KMS-11 (cell line): ENCODE data around the gene PDE4A.

Experiments used
- H2AFZ ChIP-seq: fragments of 200-600 bp; sonication (generic); 2 replicates; pipeline ENCODE4 v1.6.1; 2016; ENCODE audit warnings: antibody characterized with exemption, mixed run types, low read depth
- H3K27ac ChIP-seq: fragments of 200-600 bp; sonication (generic); 2 replicates; pipeline ENCODE4 v1.6.1; 2016; ENCODE audit warnings: mild to moderate bottlenecking, mixed run types
- H3K27me3 ChIP-seq: fragments of 200-600 bp; sonication (generic); 2 replicates; pipeline ENCODE4 v1.6.1; 2017; ENCODE audit warnings: mild to moderate bottlenecking, low read depth, mixed run types, moderate library complexity; ENCODE audit not compliant: insufficient read depth
- H3K36me3 ChIP-seq: fragments of 200-600 bp; sonication (generic); 2 replicates; pipeline ENCODE4 v1.6.1; 2017; ENCODE audit warnings: mild to moderate bottlenecking, mixed run types; ENCODE audit not compliant: insufficient read depth
- H3K4me1 ChIP-seq: fragments of 200-600 bp; sonication (generic); 2 replicates; pipeline ENCODE4 v1.6.1; 2016; ENCODE audit warnings: mild to moderate bottlenecking, low read depth, mixed run types; ENCODE audit not compliant: poor library complexity, severe bottlenecking
- H3K4me2 ChIP-seq: fragments of 200-600 bp; sonication (generic); 2 replicates; pipeline ENCODE4 v1.7.0; 2016; ENCODE audit warnings: mild to moderate bottlenecking, mixed run types
- H3K4me3 ChIP-seq: fragments of 200-600 bp; sonication (generic); IDR thresholded peaks from 2 replicates; pipeline ENCODE4 v1.6.1; 2017; ENCODE audit warnings: low read depth, low read length, mixed read lengths; ENCODE audit not compliant: insufficient read depth
- H3K79me2 ChIP-seq: fragments of 200-600 bp; sonication (generic); 2 replicates; pipeline ENCODE4 v1.6.1; 2016; ENCODE audit warnings: low read depth, mixed run types; ENCODE audit not compliant: insufficient read depth
- H3K9ac ChIP-seq: fragments of 200-600 bp; sonication (generic); 2 replicates; pipeline ENCODE4 v1.6.1; 2016; ENCODE audit warnings: mild to moderate bottlenecking, mixed run types
- H4K20me1 ChIP-seq: fragments of 200-600 bp; sonication (generic); 2 replicates; pipeline ENCODE4 v1.6.1; 2016; ENCODE audit warnings: mild to moderate bottlenecking, mixed run types; ENCODE audit not compliant: insufficient read depth
- CTCF ChIP-seq: fragments of 200-600 bp; sonication (generic); conservative IDR thresholded peaks from 2 replicates; pipeline ENCODE4 v1.6.1; 2017; ENCODE audit warnings: low read depth, mild to moderate bottlenecking, antibody characterized with exemption, low read length, moderate library complexity, mixed read lengths

PDE4A gene

GRCh38 chr19:10393137-10393536, 27.2 kb upstream of the PDE4A start:
- Histone ChIP-seq H3K27ac (no peak overlapping the region), H2AFZ (no peak overlapping the region), H3K36me3 (no peaks in the 10 kb centered on the region; the same call in 1 of the 2 replicates), H3K4me2 (no peak overlapping the region), H4K20me1 (no peaks in the 10 kb centered on the region), H3K4me3 (no peak overlapping the region), H3K79me2 (peaks cover 6% of the 10 kb centered on the region; the same call in 1 of the 2 replicates), H3K4me1 (peaks cover 11% of the 10 kb centered on the region), H3K27me3 (no peaks in the 10 kb centered on the region), H3K9ac (no peak overlapping the region)
- no peak for TF ChIP-seq CTCF

- H3K4me1 ChIP-seq = no peaks in the 10 kb centered on the region
- H4K20me1 ChIP-seq = no peaks in the 10 kb centered on the region
- no peaks in the 10 kb centered on the region; the same call in 1 of the 2 replicates for H3K36me3 ChIP-seq
- H3K27ac ChIP-seq = no peak overlapping the region
- H2AFZ ChIP-seq = no peak overlapping the region
- no peak overlapping the region for H3K4me3 ChIP-seq
- H3K9ac ChIP-seq = no peak overlapping the region
- H3K27me3 ChIP-seq = no peaks in the 10 kb centered on the region
- H3K4me2 ChIP-seq = no peak overlapping the region
- TF ChIP-seq CTCF = no peak
- H3K79me2 ChIP-seq = peaks cover 24% of the 10 kb centered on the region
Observed at GRCh38 chr19:10395003-10395402, 25.3 kb upstream of the PDE4A start.

- peaks cover 28% of the 10 kb centered on the region for H3K79me2 ChIP-seq
- no peak overlapping the region for H2AFZ ChIP-seq
Observed at GRCh38 chr19:10395436-10395835, 24.9 kb upstream of the PDE4A start.

GRCh38 chr19:10395917-10396316, 24.4 kb upstream of the PDE4A start:
- Histone ChIP-seq H3K79me2 (peaks cover 33% of the 10 kb centered on the region), H3K27me3 (no peaks in the 10 kb centered on the region)
- no peak for TF ChIP-seq CTCF

More at GRCh38 chr19:10395436-10395835, 24.9 kb upstream of the PDE4A start:
- TF ChIP-seq CTCF = no peak
- Histone ChIP-seq H3K4me3 (no peak overlapping the region), H3K9ac (no peak overlapping the region), H3K4me1 (peaks cover 4% of the 10 kb centered on the region), H3K36me3 (no peaks in the 10 kb centered on the region; the same call in 1 of the 2 replicates), H3K27ac (no peak overlapping the region), H3K4me2 (no peak overlapping the region), H3K27me3 (no peaks in the 10 kb centered on the region), H4K20me1 (no peaks in the 10 kb centered on the region)

More at GRCh38 chr19:10395917-10396316, 24.4 kb upstream of the PDE4A start:
- Histone ChIP-seq H2AFZ (no peak overlapping the region), H3K36me3 (no peaks in the 10 kb centered on the region; the same call in 1 of the 2 replicates), H3K9ac (no peak overlapping the region), H3K4me3 (no peak overlapping the region), H3K4me2 (no peak overlapping the region), H4K20me1 (no peaks in the 10 kb centered on the region), H3K4me1 (peaks cover 8% of the 10 kb centered on the region), H3K27ac (no peak overlapping the region)
